ENCODE results near the gene KANK3.
"Not testable (repeated sequence)": the region's sequence is repeated elsewhere in the genome, so short reads cannot be mapped to it uniquely, and the experiment has no call there.

The KANK3 gene

GRCh38 chr19:8314981-8315640, 28.0 kb downstream of the KANK3 start:
- DNase-seq = not testable (repeated sequence)

- DNase-seq = no peak
Measured at GRCh38 chr19:8311461-8312260, 31.4 kb downstream of the KANK3 start.

GRCh38 chr19:8310342-8311055, 32.6 kb downstream of the KANK3 start:
- DNase-seq = no peak

- no peak for DNase-seq
Measured at GRCh38 chr19:8308891-8309291, 34.2 kb downstream of the KANK3 start.

GRCh38 chr19:8307965-8308866, 34.8 kb downstream of the KANK3 start, which contains the start of gene CD320:
Gene CD320, minus strand, starts transcription at chr19:8308358. Its CDS starts 68 bp downstream, at chr19:8308290.
- DNase-seq = peak; percentile 87

GRCh38 chr19:8307400-8307964, 35.6 kb downstream of the KANK3 start:
- DNase-seq = no peak

GRCh38 chr19:8306235-8307054, 36.6 kb downstream of the KANK3 start:
- DNase-seq = no peak

GRCh38 chr19:8305798-8306197, 37.3 kb downstream of the KANK3 start:
- DNase-seq = no peak

GRCh38 chr19:8304841-8305621, 38.0 kb downstream of the KANK3 start:
- DNase-seq = no peak

- DNase-seq = no peak
Measured at GRCh38 chr19:8302734-8303133, 40.3 kb downstream of the KANK3 start.

- no peak for DNase-seq
Measured at GRCh38 chr19:8302357-8302691, 40.7 kb downstream of the KANK3 start.

- not testable (repeated sequence) for DNase-seq
Measured at GRCh38 chr19:8291337-8291736, 51.7 kb downstream of the KANK3 start.

- DNase-seq = not testable (repeated sequence)
Measured at GRCh38 chr19:8276508-8276907, 66.6 kb downstream of the KANK3 start.

All from NCI-H1436 (cell line).